B cell (primary cell): Measurements from ENCODE around the gene ATP11A.

ENCODE experiments used
- EZH2 ChIP-seq: IDR thresholded peaks from 2 replicates; pipeline ENCODE4 v1.6.1; 2012; ENCODE audit warnings: borderline replicate concordance, low read depth, mild to moderate bottlenecking, moderate library complexity, low read length; ENCODE audit not compliant: insufficient read depth, poor library complexity, severe bottlenecking
- TF ChIP-seq, protein P1 (sequence below): fragments of 200-600 bp; IDR thresholded peaks from one replicate; pipeline ENCODE4 v1.8.0; 2022; ENCODE audit warnings: antibody characterized with exemption, mild to moderate bottlenecking

DNA sequence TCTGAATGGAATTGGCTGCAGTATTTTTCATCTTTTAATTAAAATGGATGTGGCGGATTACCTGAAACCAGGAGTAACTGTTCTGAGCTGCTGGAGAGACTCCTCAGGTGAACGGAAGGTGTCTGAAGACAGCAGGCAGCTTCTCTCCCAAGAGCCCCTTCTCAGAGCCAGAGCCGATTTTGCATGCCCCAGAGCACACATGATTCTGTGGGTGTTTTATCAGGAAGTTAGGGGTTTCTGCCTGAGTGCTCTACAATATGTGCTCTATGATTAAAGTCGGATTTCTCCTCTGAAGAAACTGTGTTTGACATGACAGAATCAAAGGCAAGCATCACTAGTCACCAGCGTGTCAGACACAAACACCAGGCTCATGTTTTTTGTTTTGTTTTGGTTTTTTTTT lies 218.5 kb downstream of the ATP11A start:
- no peak for TF ChIP-seq EZH2
- TF ChIP-seq, protein P1, sequence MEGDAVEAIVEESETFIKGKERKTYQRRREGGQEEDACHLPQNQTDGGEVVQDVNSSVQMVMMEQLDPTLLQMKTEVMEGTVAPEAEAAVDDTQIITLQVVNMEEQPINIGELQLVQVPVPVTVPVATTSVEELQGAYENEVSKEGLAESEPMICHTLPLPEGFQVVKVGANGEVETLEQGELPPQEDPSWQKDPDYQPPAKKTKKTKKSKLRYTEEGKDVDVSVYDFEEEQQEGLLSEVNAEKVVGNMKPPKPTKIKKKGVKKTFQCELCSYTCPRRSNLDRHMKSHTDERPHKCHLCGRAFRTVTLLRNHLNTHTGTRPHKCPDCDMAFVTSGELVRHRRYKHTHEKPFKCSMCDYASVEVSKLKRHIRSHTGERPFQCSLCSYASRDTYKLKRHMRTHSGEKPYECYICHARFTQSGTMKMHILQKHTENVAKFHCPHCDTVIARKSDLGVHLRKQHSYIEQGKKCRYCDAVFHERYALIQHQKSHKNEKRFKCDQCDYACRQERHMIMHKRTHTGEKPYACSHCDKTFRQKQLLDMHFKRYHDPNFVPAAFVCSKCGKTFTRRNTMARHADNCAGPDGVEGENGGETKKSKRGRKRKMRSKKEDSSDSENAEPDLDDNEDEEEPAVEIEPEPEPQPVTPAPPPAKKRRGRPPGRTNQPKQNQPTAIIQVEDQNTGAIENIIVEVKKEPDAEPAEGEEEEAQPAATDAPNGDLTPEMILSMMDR, result no peak
